Karpas-422 (cell line): ENCODE results near the gene KLK11. TPM values are rescaled to one million over a fixed set of nuclear protein-coding genes. Genes with fewer than 3 reads are reported as not detected.
A peak's percentile ranks its signal among the peaks of the same experiment; 100 is the strongest.

Experiments used
- DNase-seq: peaks from one replicate; pipeline ENCODE4 v3.0.0-alpha.2; 2015
- H2AFZ ChIP-seq: fragments of 200-600 bp; sonication (generic); 2 replicates; pipeline ENCODE4 v1.6.1; 2014; ENCODE audit warnings: antibody characterized with exemption, low read length, mixed read lengths
- H3K27ac ChIP-seq: fragments of 200-600 bp; sonication (generic); 2 replicates; pipeline ENCODE4 v1.5.1; 2014; ENCODE audit warnings: mild to moderate bottlenecking, low read length, moderate library complexity
- H3K27me3 ChIP-seq: fragments of 200-600 bp; sonication (generic); 2 replicates; pipeline ENCODE4 v1.6.1; 2014; ENCODE audit warnings: low read length, mixed read lengths
- H3K36me3 ChIP-seq: fragments of 200-600 bp; sonication (generic); 2 replicates; pipeline ENCODE4 v1.6.1; 2014; ENCODE audit warnings: low read length, mixed read lengths; ENCODE audit not compliant: insufficient read depth
- H3K4me1 ChIP-seq: fragments of 200-600 bp; sonication (generic); 2 replicates; pipeline ENCODE4 v1.6.1; 2014; ENCODE audit warnings: mild to moderate bottlenecking, low read length, mixed read lengths
- H3K4me2 ChIP-seq: fragments of 200-600 bp; sonication (generic); 2 replicates; pipeline ENCODE4 v1.6.1; 2014; ENCODE audit warnings: low read length, low read depth, mild to moderate bottlenecking; ENCODE audit not compliant: poor library complexity, severe bottlenecking
- H3K4me3 ChIP-seq: fragments of 200-600 bp; sonication (generic); 2 replicates; pipeline ENCODE4 v1.5.1; 2014; ENCODE audit warnings: mild to moderate bottlenecking, antibody characterized with exemption, low read length, mixed read lengths
- H3K79me2 ChIP-seq: fragments of 200-600 bp; sonication (generic); 2 replicates; pipeline ENCODE4 v1.6.1; 2014; ENCODE audit warnings: mild to moderate bottlenecking, low read length, mixed read lengths
- H3K9ac ChIP-seq: fragments of 200-600 bp; sonication (generic); 2 replicates; pipeline ENCODE4 v1.6.0; 2014; ENCODE audit warnings: low read length
- H3K9me2 ChIP-seq: fragments of 200-600 bp; sonication (generic), shearing (Covaris generic); replicated peaks from 2 replicates; pipeline ENCODE4 v1.6.0; 2014; ENCODE audit warnings: mild to moderate bottlenecking, low read length, moderate library complexity; ENCODE audit not compliant: insufficient read depth
- H3K9me3 ChIP-seq: fragments of 300-700, 200-600 bp; sonication (generic); 2 replicates; pipeline ENCODE4 v1.6.1; 2014; ENCODE audit warnings: low read length, mixed read lengths
- H4K20me1 ChIP-seq: fragments of 200-600 bp; sonication (generic); 2 replicates; pipeline ENCODE4 v1.6.1; 2014; ENCODE audit warnings: mild to moderate bottlenecking, antibody characterized with exemption, low read length, low read depth; ENCODE audit not compliant: insufficient read depth
- total RNA-seq: library from RNA; depleted of rRNA; stranded (reverse); fragments of >200 nt; shearing (Covaris generic); gene quantifications from 2 replicates; pipeline ENCODE4 v1.2.3, GENCODE V29; 2014; ENCODE audit warnings: low replicate concordance

Gene KLK11
- total RNA-seq, 1 experiment from 2014 or later: not detected

GRCh38 chr19:51006406-51006805 lies 20.0 kb downstream of the KLK11 start:
- Histone ChIP-seq H3K27ac (no peak overlapping the region), H2AFZ (no peak overlapping the region), H3K9ac (no peak overlapping the region), H3K79me2 (no peaks in the 10 kb centered on the region), H3K4me3 (no peak overlapping the region), H3K9me2 (no peaks in the 10 kb centered on the region), H3K9me3 (no peaks in the 10 kb centered on the region), H3K4me2 (no peak overlapping the region), H3K27me3 (no peaks in the 10 kb centered on the region), H4K20me1 (no peaks in the 10 kb centered on the region), H3K4me1 (no peaks in the 10 kb centered on the region), H3K36me3 (no peaks in the 10 kb centered on the region)
- no peak for DNase-seq

GRCh38 chr19:51005248-51005647 lies 21.2 kb downstream of the KLK11 start:
- no peak for DNase-seq
- H3K9me3 ChIP-seq: no peaks in the 10 kb centered on the region
- no peaks in the 10 kb centered on the region for H3K4me1 ChIP-seq
- H3K4me3 ChIP-seq: no peak overlapping the region
- H3K79me2 ChIP-seq: no peaks in the 10 kb centered on the region
- H3K27ac ChIP-seq: no peak overlapping the region
- no peak overlapping the region for H3K4me2 ChIP-seq
- H3K9me2 ChIP-seq: no peaks in the 10 kb centered on the region
- H3K36me3 ChIP-seq: no peaks in the 10 kb centered on the region
- H4K20me1 ChIP-seq: no peaks in the 10 kb centered on the region
- H3K27me3 ChIP-seq: no peaks in the 10 kb centered on the region
- H3K9ac ChIP-seq: no peak overlapping the region
- H2AFZ ChIP-seq: no peak overlapping the region

- H3K27ac ChIP-seq: no peak overlapping the region
- no peaks in the 10 kb centered on the region for H4K20me1 ChIP-seq
- no peak for DNase-seq
- no peaks in the 10 kb centered on the region for H3K4me1 ChIP-seq
- H3K4me2 ChIP-seq: no peak overlapping the region
- H3K9me3 ChIP-seq: no peaks in the 10 kb centered on the region
- H3K79me2 ChIP-seq: no peaks in the 10 kb centered on the region
- H3K9ac ChIP-seq: no peak overlapping the region
- no peak overlapping the region for H2AFZ ChIP-seq
- H3K9me2 ChIP-seq: no peaks in the 10 kb centered on the region
- H3K27me3 ChIP-seq: no peaks in the 10 kb centered on the region
- no peaks in the 10 kb centered on the region for H3K36me3 ChIP-seq
- H3K4me3 ChIP-seq: no peak overlapping the region
These were observed 23.1 kb downstream of the KLK11 start for GRCh38 chr19:51003316-51003715.

GRCh38 chr19:51002542-51003311 lies 23.7 kb downstream of the KLK11 start:
- Histone ChIP-seq H2AFZ (no peak overlapping the region), H3K36me3 (no peaks in the 10 kb centered on the region), H3K4me2 (no peak overlapping the region), H3K9me2 (no peaks in the 10 kb centered on the region), H4K20me1 (no peaks in the 10 kb centered on the region), H3K79me2 (no peaks in the 10 kb centered on the region), H3K9ac (no peak overlapping the region), H3K4me1 (no peaks in the 10 kb centered on the region), H3K27me3 (no peaks in the 10 kb centered on the region), H3K4me3 (no peak overlapping the region), H3K27ac (no peak overlapping the region), H3K9me3 (no peaks in the 10 kb centered on the region)
- peak; percentile 76 for DNase-seq

- no peaks in the 10 kb centered on the region for H3K27me3 ChIP-seq
- H3K4me3 ChIP-seq: no peak overlapping the region
- no peaks in the 10 kb centered on the region for H3K9me2 ChIP-seq
- H3K27ac ChIP-seq: no peak overlapping the region
- H3K4me1 ChIP-seq: no peaks in the 10 kb centered on the region
- H3K4me2 ChIP-seq: no peak overlapping the region
- no peak for DNase-seq
- H3K9ac ChIP-seq: no peak overlapping the region
- no peak overlapping the region for H2AFZ ChIP-seq
- no peaks in the 10 kb centered on the region for H4K20me1 ChIP-seq
- H3K36me3 ChIP-seq: no peaks in the 10 kb centered on the region
- no peaks in the 10 kb centered on the region for H3K9me3 ChIP-seq
- H3K79me2 ChIP-seq: no peaks in the 10 kb centered on the region
These were observed 24.3 kb downstream of the KLK11 start for GRCh38 chr19:51002089-51002532.

GRCh38 chr19:51001515-51001914 lies 24.9 kb downstream of the KLK11 start, which contains the start of gene KLK8:
Gene KLK8 (minus strand): TSS chr19:51001604. CDS start chr19:51001167, 437 bp downstream.
- Histone ChIP-seq H3K4me3 (no peak within 1 kb of the TSS), H3K27me3 (no peaks in the 10 kb centered on the region), H3K4me2 (no peak within 1 kb of the TSS), H3K9me2 (no peaks in the 10 kb centered on the region), H3K27ac (no peak within 1 kb of the TSS), H3K9me3 (no peaks in the 10 kb centered on the region), H3K4me1 (no peaks in the 10 kb centered on the region), H3K9ac (no peak within 1 kb of the TSS), H4K20me1 (no peaks in the 10 kb centered on the region), H3K36me3 (no peaks in the 10 kb centered on the region), H3K79me2 (no peaks in the 10 kb centered on the region), H2AFZ (no peak within 1 kb of the TSS)
- no peak for DNase-seq

GRCh38 chr19:51000981-51001380 lies 25.4 kb downstream of the KLK11 start:
- DNase-seq: no peak
- no peak overlapping the region for H2AFZ ChIP-seq
- no peaks in the 10 kb centered on the region for H3K4me1 ChIP-seq
- no peaks in the 10 kb centered on the region for H4K20me1 ChIP-seq
- no peaks in the 10 kb centered on the region for H3K9me3 ChIP-seq
- H3K36me3 ChIP-seq: no peaks in the 10 kb centered on the region
- no peak overlapping the region for H3K27ac ChIP-seq
- H3K9me2 ChIP-seq: no peaks in the 10 kb centered on the region
- no peaks in the 10 kb centered on the region for H3K79me2 ChIP-seq
- no peaks in the 10 kb centered on the region for H3K27me3 ChIP-seq
- no peak overlapping the region for H3K4me3 ChIP-seq
- H3K4me2 ChIP-seq: no peak overlapping the region
- H3K9ac ChIP-seq: no peak overlapping the region

- no peak overlapping the region for H2AFZ ChIP-seq
These were observed 26.0 kb downstream of the KLK11 start for GRCh38 chr19:51000426-51000825.

More at GRCh38 chr19:51000426-51000825, 26.0 kb downstream of the KLK11 start:
- no peak overlapping the region for H3K9ac ChIP-seq
- H4K20me1 ChIP-seq: no peaks in the 10 kb centered on the region
- H3K9me2 ChIP-seq: no peaks in the 10 kb centered on the region
- H3K4me1 ChIP-seq: no peaks in the 10 kb centered on the region
- H3K4me3 ChIP-seq: no peak overlapping the region
- DNase-seq: no peak
- H3K79me2 ChIP-seq: no peaks in the 10 kb centered on the region
- no peaks in the 10 kb centered on the region for H3K36me3 ChIP-seq
- H3K27ac ChIP-seq: no peak overlapping the region
- no peaks in the 10 kb centered on the region for H3K9me3 ChIP-seq
- H3K27me3 ChIP-seq: no peaks in the 10 kb centered on the region
- H3K4me2 ChIP-seq: no peak overlapping the region
